Measurements from ENCODE around the gene CEP43.

DNA sequence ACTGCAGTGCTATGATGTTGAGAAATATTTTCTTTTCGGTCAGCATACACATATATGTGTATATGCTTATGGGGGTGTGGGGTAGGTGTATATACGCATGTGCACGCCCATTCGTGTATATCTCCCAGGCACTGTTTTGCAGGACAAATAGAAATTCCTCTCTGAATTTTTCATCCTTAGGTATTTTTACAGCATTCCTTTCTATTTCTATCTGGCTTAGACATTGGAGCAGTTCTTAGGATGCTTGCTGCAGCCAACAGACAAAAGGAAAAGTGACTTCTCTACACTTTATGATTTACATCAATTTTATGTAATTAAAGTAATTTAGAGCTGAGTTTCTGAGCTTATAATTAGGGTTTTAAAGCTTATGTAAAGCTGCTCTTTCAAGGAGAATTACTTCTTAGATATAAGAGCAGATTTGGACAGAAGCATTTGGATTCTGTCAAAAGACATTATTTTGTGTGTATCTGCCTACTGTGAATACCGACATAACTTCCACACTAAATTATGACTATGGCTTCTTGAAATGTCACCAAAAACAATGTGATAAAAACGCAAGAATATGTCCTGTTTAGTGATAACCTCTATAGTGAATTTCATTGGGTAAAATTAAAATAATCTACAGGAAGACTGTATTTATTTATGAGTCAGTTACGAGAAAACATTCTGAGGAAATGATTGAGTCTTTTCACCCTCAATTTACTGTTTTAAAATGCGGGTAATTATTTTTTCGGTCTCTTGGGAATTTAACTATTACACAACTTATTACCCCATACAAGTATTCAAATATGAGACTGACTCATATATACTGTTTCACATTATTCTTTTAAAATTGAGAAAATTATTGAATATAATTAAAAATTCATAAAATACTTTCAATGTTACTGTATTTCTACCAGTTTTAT, 21.3 kb upstream of the CEP43 start:
- no peak for TF ChIP-seq CTCF (IDR thresholded peaks at IDR 0.05; ENCODE audit: insufficient read depth, low read depth, low read length)
- TF ChIP-seq EZH2 (IDR thresholded peaks at IDR 0.05; ENCODE audit: insufficient read depth, low read length): no peak
